H9 (cell line): ENCODE results near the gene COL4A4. TPM values are rescaled to one million over a fixed set of nuclear protein-coding genes. Genes with fewer than 3 reads are reported as not detected.

Experiments
- DNase-seq: peaks from one replicate; pipeline ENCODE4 v3.0.0-alpha.2; 2017
- H2AFZ ChIP-seq: one replicate; pipeline ENCODE4 v1.6.1; 2013; ENCODE audit warnings: mild to moderate bottlenecking, low read length, control low read depth, moderate library complexity
- H2AK5ac ChIP-seq: 2 replicates; pipeline ENCODE4 v1.6.1; 2013; ENCODE audit warnings: low read length, control low read depth, mixed read lengths; ENCODE audit not compliant: insufficient read length
- H2BK120ac ChIP-seq: one replicate; pipeline ENCODE4 v1.6.1; 2013; ENCODE audit warnings: low read depth, mild to moderate bottlenecking, low read length, control low read depth, inconsistent platforms; ENCODE audit not compliant: poor library complexity, severe bottlenecking
- H2BK12ac ChIP-seq: 2 replicates; pipeline ENCODE4 v1.6.1; 2013; ENCODE audit warnings: low read length, control low read depth, mixed read lengths, low read depth; ENCODE audit not compliant: insufficient read length
- H2BK15ac ChIP-seq: 2 replicates; pipeline ENCODE4 v1.6.1; 2013; ENCODE audit warnings: low read depth, low read length, control low read depth
- H2BK20ac ChIP-seq: one replicate; pipeline ENCODE4 v1.6.1; 2013; ENCODE audit warnings: low read depth, mild to moderate bottlenecking, low read length, control low read depth, inconsistent platforms; ENCODE audit not compliant: poor library complexity, severe bottlenecking
- H2BK5ac ChIP-seq: 2 replicates; pipeline ENCODE4 v1.6.1; 2013; ENCODE audit warnings: low read length, control low read depth, mixed read lengths; ENCODE audit not compliant: insufficient read length
- H3K14ac ChIP-seq: 2 replicates; pipeline ENCODE4 v1.6.1; 2013; ENCODE audit warnings: low read length, control low read depth; ENCODE audit not compliant: insufficient read depth
- H3K18ac ChIP-seq: 2 replicates; pipeline ENCODE4 v1.6.1; 2013; ENCODE audit warnings: low read depth, mild to moderate bottlenecking, mixed read lengths, low read length, control low read depth; ENCODE audit not compliant: insufficient read length
- H3K23ac ChIP-seq: 2 replicates; pipeline ENCODE4 v1.6.1; 2013; ENCODE audit warnings: low read length, control low read depth, mixed read lengths, low read depth; ENCODE audit not compliant: insufficient read length
- H3K23me2 ChIP-seq: 2 replicates; pipeline ENCODE4 v1.6.1; 2013; ENCODE audit warnings: low read depth, mild to moderate bottlenecking, mixed read lengths, low read length, control low read depth; ENCODE audit not compliant: insufficient read length, poor library complexity, severe bottlenecking
- H3K27ac ChIP-seq: 2 replicates; pipeline ENCODE4 v1.5.1; 2013; ENCODE audit warnings: low read length, control low read depth, mixed read lengths, low read depth; ENCODE audit not compliant: insufficient read length
- H3K27me3 ChIP-seq: 2 replicates; pipeline ENCODE4 v1.6.1; 2013; ENCODE audit warnings: low read length, control low read depth, inconsistent platforms; ENCODE audit not compliant: insufficient read depth
- H3K4ac ChIP-seq: 2 replicates; pipeline ENCODE4 v1.6.1; 2013; ENCODE audit warnings: low read depth, mild to moderate bottlenecking, control low read depth, inconsistent platforms, low read length, moderate library complexity
- H3K4me1 ChIP-seq: 2 replicates; pipeline ENCODE4 v1.6.1; 2013; ENCODE audit warnings: low read length, control low read depth, inconsistent platforms; ENCODE audit not compliant: insufficient read depth
- H3K4me2 ChIP-seq: 2 replicates; pipeline ENCODE4 v1.6.1; 2013; ENCODE audit warnings: low read length, control low read depth, mixed read lengths; ENCODE audit not compliant: insufficient read length, insufficient read depth
- H3K56ac ChIP-seq: 2 replicates; pipeline ENCODE4 v1.6.1; 2013; ENCODE audit warnings: low read depth, mild to moderate bottlenecking, mixed read lengths, low read length, control low read depth; ENCODE audit not compliant: insufficient read length
- H3K79me1 ChIP-seq: 2 replicates; pipeline ENCODE4 v1.6.1; 2013; ENCODE audit warnings: low read depth, mild to moderate bottlenecking, moderate library complexity, low read length, control low read depth, inconsistent platforms; ENCODE audit not compliant: insufficient read depth, poor library complexity, severe bottlenecking
- H3K79me2 ChIP-seq: 2 replicates; pipeline ENCODE4 v1.6.1; 2013; ENCODE audit warnings: low read length, control low read depth, inconsistent platforms; ENCODE audit not compliant: insufficient read depth
- H3K9ac ChIP-seq: 2 replicates; pipeline ENCODE4 v1.6.1; 2013; ENCODE audit warnings: low read length, control low read depth, mixed read lengths; ENCODE audit not compliant: insufficient read length; ENCODE audit errors: extremely low read depth
- H3K9me3 ChIP-seq: one replicate; pipeline ENCODE4 v1.6.1; 2013; ENCODE audit warnings: low read depth, low read length, inconsistent platforms; ENCODE audit not compliant: control insufficient read depth
- H3T11ph ChIP-seq: one replicate; pipeline ENCODE4 v1.6.1; 2013; ENCODE audit warnings: mild to moderate bottlenecking, low read length, control low read depth, inconsistent platforms
- H4K20me1 ChIP-seq: one replicate; pipeline ENCODE4 v1.6.1; 2013; ENCODE audit not compliant: control insufficient read depth, insufficient read length, insufficient read depth
- H4K5ac ChIP-seq: 2 replicates; pipeline ENCODE4 v1.6.1; 2013; ENCODE audit warnings: low read depth, mild to moderate bottlenecking, mixed read lengths, low read length, control low read depth; ENCODE audit not compliant: insufficient read length
- H4K8ac ChIP-seq: replicated peaks from 2 replicates; pipeline ENCODE4 v1.6.1; 2013; ENCODE audit warnings: low read length, control low read depth, mixed read lengths, low read depth; ENCODE audit not compliant: insufficient read length
- H4K91ac ChIP-seq: 2 replicates; pipeline ENCODE4 v1.6.1; 2013; ENCODE audit warnings: low read depth, mild to moderate bottlenecking, moderate library complexity, mixed read lengths, low read length, control low read depth; ENCODE audit not compliant: insufficient read length
- H3K27ac Mint-ChIP-seq, 3 experiments: 2 replicates in 2 of 3; 3 replicates in 1 of 3; pipeline ENCODE4 v1.8.0; 2020 to 2021; ENCODE audit warnings: mixed read lengths in 3 of 3, mild to moderate bottlenecking in 1 of 3, moderate library complexity in 1 of 3
- H3K27me3 Mint-ChIP-seq: 2 replicates; pipeline ENCODE4 v1.8.0; 2021; ENCODE audit warnings: low read depth, mild to moderate bottlenecking, moderate library complexity, mixed read lengths
- H3K36me3 Mint-ChIP-seq, 3 experiments: 2 replicates in 2 of 3; 3 replicates in 1 of 3; pipeline ENCODE4 v1.8.0; 2020 to 2021; ENCODE audit warnings: low read depth in 3 of 3, mixed read lengths in 3 of 3; ENCODE audit not compliant: insufficient read depth in 1 of 3
- H3K4me1 Mint-ChIP-seq, 2 experiments: 2 replicates each; pipeline ENCODE4 v1.8.0; 2020; ENCODE audit warnings: mixed read lengths in 2 of 2
- H3K4me3 Mint-ChIP-seq, 2 experiments: 2 replicates in 1 of 2; 3 replicates in 1 of 2; pipeline ENCODE4 v1.8.0; 2020 to 2021; ENCODE audit warnings: mild to moderate bottlenecking in 2 of 2, mixed read lengths in 2 of 2, moderate library complexity in 1 of 2
- H3K9me3 Mint-ChIP-seq, 2 experiments: 2 replicates in 1 of 2; 3 replicates in 1 of 2; pipeline ENCODE4 v1.8.0; 2020; ENCODE audit warnings: mild to moderate bottlenecking in 2 of 2, mixed read lengths in 2 of 2, moderate library complexity in 1 of 2
- WGBS: extraction: QIAGEN DNeasy Blood & Tissue Kit; methylation state at CpG from one replicate; pipeline ENCODE4 v1.1.7; 2013; ENCODE audit warnings: missing lambda C conversion rate, low lambda C conversion rate, mixed read lengths; ENCODE audit not compliant: insufficient read length; ENCODE audit errors: extremely low coverage; 5-methylcytosine and 5-hydroxymethylcytosine counted together
- total RNA-seq: library from RNA; stranded (reverse); gene quantifications from 2 replicates; pipeline ENCODE4 v1.2.1, GENCODE V29; 2021
- TF ChIP-seq, protein P1 (sequence below): fragments of 200-600 bp; sonication (generic); conservative IDR thresholded peaks from 3 replicates; pipeline ENCODE4 v1.8.0; 2021; ENCODE audit warnings: antibody characterized with exemption, mild to moderate bottlenecking

The COL4A4 gene
- total RNA-seq, 1 experiment from 2014 or later = 0.92 TPM

DNA sequence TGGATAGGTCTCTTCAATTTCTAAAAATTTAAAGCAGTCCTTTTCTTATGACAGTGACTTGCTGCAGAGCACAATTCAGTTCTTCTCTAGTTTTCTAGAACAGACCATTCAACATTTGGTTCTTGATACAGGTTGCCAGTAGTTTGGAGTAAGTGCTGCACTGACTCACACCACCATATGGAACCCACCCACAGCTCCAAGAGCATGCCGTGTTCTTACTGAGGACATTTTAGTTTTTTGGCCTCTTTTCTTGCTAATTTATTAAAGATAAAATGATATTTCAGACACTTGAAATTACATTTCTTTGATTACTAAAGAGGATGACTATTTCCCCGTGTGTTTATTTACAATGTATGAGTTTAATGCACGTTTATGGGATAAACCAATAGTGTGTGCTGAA, 120.0 kb downstream of the COL4A4 start:
- H3K36me3 Mint-ChIP-seq = no peaks in the 10 kb centered on the region
- H3K4me1 Mint-ChIP-seq = no peaks in the 10 kb centered on the region

More for the DNA sequence above, 120.0 kb downstream of the COL4A4 start:
- no peak overlapping the region for H3K56ac ChIP-seq
- no peaks in the 10 kb centered on the region for H3K27me3 ChIP-seq
- no peak overlapping the region for H2BK120ac ChIP-seq
- no peak overlapping the region for H4K5ac ChIP-seq
- WGBS = no CpG with 5 or more reads among the region's 3 CpGs
- no peaks in the 10 kb centered on the region for H3K4me1 ChIP-seq
- no peaks in the 10 kb centered on the region for H3K79me2 ChIP-seq
- no peak overlapping the region for H4K8ac ChIP-seq
- no peak overlapping the region for H3K27ac ChIP-seq
- no peak overlapping the region for H2AFZ ChIP-seq
- H3K9ac ChIP-seq = no peak overlapping the region
- H3K14ac ChIP-seq = no peak overlapping the region
- H3K23me2 ChIP-seq = no peaks in the 10 kb centered on the region
- no peak overlapping the region for H4K91ac ChIP-seq
- H2BK5ac ChIP-seq = no peak overlapping the region
- H2BK20ac ChIP-seq = no peak overlapping the region
- H3K27ac Mint-ChIP-seq = no peak overlapping the region
- no peak overlapping the region for H3K4ac ChIP-seq
- no peak overlapping the region for H3K4me3 Mint-ChIP-seq
- no peaks in the 10 kb centered on the region for H3K79me1 ChIP-seq
- H3K23ac ChIP-seq = no peak overlapping the region
- no peaks in the 10 kb centered on the region for H3K9me3 ChIP-seq
- H3K4me2 ChIP-seq = no peak overlapping the region
- TF ChIP-seq, protein P1, sequence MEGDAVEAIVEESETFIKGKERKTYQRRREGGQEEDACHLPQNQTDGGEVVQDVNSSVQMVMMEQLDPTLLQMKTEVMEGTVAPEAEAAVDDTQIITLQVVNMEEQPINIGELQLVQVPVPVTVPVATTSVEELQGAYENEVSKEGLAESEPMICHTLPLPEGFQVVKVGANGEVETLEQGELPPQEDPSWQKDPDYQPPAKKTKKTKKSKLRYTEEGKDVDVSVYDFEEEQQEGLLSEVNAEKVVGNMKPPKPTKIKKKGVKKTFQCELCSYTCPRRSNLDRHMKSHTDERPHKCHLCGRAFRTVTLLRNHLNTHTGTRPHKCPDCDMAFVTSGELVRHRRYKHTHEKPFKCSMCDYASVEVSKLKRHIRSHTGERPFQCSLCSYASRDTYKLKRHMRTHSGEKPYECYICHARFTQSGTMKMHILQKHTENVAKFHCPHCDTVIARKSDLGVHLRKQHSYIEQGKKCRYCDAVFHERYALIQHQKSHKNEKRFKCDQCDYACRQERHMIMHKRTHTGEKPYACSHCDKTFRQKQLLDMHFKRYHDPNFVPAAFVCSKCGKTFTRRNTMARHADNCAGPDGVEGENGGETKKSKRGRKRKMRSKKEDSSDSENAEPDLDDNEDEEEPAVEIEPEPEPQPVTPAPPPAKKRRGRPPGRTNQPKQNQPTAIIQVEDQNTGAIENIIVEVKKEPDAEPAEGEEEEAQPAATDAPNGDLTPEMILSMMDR = no peak
- H2AK5ac ChIP-seq = no peak overlapping the region
- no peak for DNase-seq
- no peaks in the 10 kb centered on the region for H3K27me3 Mint-ChIP-seq
- H3K9me3 Mint-ChIP-seq = no peaks in the 10 kb centered on the region
- H4K20me1 ChIP-seq = no peaks in the 10 kb centered on the region
- H2BK12ac ChIP-seq = no peak overlapping the region
- no peak overlapping the region for H3K18ac ChIP-seq
- H2BK15ac ChIP-seq = no peak overlapping the region
- no peak overlapping the region for H3T11ph ChIP-seq
